Kidney epithelial cell (primary cell): Measurements from ENCODE around the gene ATXN7L1. TPM values are rescaled to one million over a fixed set of nuclear protein-coding genes. Genes with fewer than 3 reads are reported as not detected.

Source experiments
- DNase-seq: peaks from one replicate; pipeline ENCODE4 v3.0.0-alpha.2; 2010; ENCODE audit warnings: low read depth
- H3K27me3 ChIP-seq: 2 replicates; pipeline ENCODE4 v1.6.0; 2011; ENCODE audit warnings: low read length; ENCODE audit not compliant: control insufficient read depth, insufficient read depth
- H3K36me3 ChIP-seq: 2 replicates; pipeline ENCODE4 v1.5.1; 2011; ENCODE audit warnings: low read length; ENCODE audit not compliant: control insufficient read depth, insufficient read depth
- H3K4me3 ChIP-seq: 2 replicates; pipeline ENCODE4 v1.5.1; 2011; ENCODE audit warnings: low read depth, mild to moderate bottlenecking, control low read depth, low read length
- CTCF ChIP-seq: IDR thresholded peaks from 2 replicates; pipeline ENCODE4 v1.5.1; 2011; ENCODE audit warnings: mild to moderate bottlenecking, moderate library complexity, low read length, control low read depth, inconsistent platforms; ENCODE audit not compliant: insufficient read depth, poor library complexity, severe bottlenecking
- total RNA-seq: library from RNA; depleted of rRNA; stranded (reverse); fragments of >200 nt; gene quantifications from 2 replicates; pipeline ENCODE4 v1.2.3, GENCODE V29; 2015

ATXN7L1 gene
- total RNA-seq, 1 donor from 2014 or later = 2.4 TPM

- Histone ChIP-seq H3K36me3 (no peaks in the 10 kb centered on the region), H3K27me3 (no peaks in the 10 kb centered on the region), H3K4me3 (no peak overlapping the region)
- no peak for DNase-seq
- TF ChIP-seq CTCF = no peak
Observed at GRCh38 chr7:105654095-105654686, 222.2 kb downstream of the ATXN7L1 start.

- Histone ChIP-seq H3K27me3 (no peaks in the 10 kb centered on the region), H3K4me3 (no peak overlapping the region), H3K36me3 (no peaks in the 10 kb centered on the region)
- DNase-seq = no peak
- TF ChIP-seq CTCF = no peak
Observed at GRCh38 chr7:105653441-105654005, 222.9 kb downstream of the ATXN7L1 start.

- no peak overlapping the region for H3K4me3 ChIP-seq
- peak; percentile 93 for TF ChIP-seq CTCF
- H3K36me3 ChIP-seq = no peaks in the 10 kb centered on the region
- DNase-seq = no peak
- no peaks in the 10 kb centered on the region for H3K27me3 ChIP-seq
Observed at GRCh38 chr7:105652359-105652993, 223.9 kb downstream of the ATXN7L1 start.

- no peaks in the 10 kb centered on the region for H3K36me3 ChIP-seq
- no peak overlapping the region for H3K4me3 ChIP-seq
- H3K27me3 ChIP-seq = no peaks in the 10 kb centered on the region
- no peak for DNase-seq
- TF ChIP-seq CTCF = no peak
Observed at GRCh38 chr7:105651798-105652197, 224.6 kb downstream of the ATXN7L1 start.

GRCh38 chr7:105650382-105650970 is 225.9 kb downstream of the ATXN7L1 start:
- Histone ChIP-seq H3K27me3 (no peaks in the 10 kb centered on the region), H3K36me3 (no peaks in the 10 kb centered on the region), H3K4me3 (no peak overlapping the region)
- no peak for TF ChIP-seq CTCF
- DNase-seq = no peak
